Measurements from ENCODE around the gene HEATR3. TPM values are rescaled to one million over a fixed set of nuclear protein-coding genes. Genes with fewer than 3 reads are reported as not detected.

Gene HEATR3
- total and polyA plus RNA-seq, 2 of the 13 experiments (the other 11 are each of a cell fraction or from before 2014, with no cell fraction given): 22.4 to 52.4 TPM

DNA sequence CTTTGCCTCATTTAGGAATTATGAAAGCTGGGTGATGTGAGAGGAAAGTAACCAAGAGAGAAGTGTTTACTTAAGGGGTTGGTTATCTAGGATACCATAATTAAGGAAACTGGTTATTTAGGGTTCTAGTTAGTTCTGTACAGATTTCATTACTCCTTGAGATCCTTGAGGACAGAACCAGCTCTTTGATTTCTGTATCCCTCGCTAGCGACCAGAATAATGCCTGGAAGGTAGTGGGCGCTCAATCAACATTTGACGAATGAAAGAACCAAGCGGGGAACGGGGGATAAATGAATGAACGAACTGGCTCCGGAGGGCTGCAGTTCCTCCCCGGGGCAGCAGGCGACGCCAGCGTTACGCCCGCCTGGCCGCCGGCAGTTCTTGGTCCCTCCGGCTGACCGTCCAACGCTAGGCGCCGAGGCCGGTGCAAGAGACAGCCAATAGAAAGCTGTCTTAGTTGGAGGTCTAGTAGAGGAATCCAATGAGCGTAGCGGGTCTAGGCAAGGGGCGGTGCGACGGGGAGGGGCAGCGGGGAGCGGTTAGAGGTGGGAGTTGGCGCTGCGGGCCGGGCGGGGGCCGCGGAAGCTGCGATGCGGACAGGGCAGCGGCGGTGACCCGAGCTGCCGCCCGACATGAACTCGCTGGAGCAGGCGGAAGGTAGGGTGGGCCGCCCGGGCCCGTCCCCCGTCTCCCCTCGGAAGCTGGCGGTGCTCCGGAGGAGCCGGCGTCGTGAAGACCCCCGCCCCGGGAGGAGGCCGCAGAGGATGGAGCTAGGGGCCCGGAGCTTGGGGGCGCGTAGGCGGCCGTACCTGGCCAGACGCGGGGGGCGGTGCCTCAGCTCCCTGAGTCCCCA, 40.9 kb upstream of the HEATR3 start, which contains the start of gene CNEP1R1 (continued):
- no peak for TF ChIP-seq PRDM10 (CRISPR knock-in tag; IDR thresholded peaks at IDR 0.05; ENCODE audit: low read depth)
- TF ChIP-seq NR2C2 (CRISPR knock-in tag; IDR thresholded peaks at IDR 0.05; ENCODE audit: borderline replicate concordance): peak; percentile 78; the same call in 1 of the 2 replicates
- TF ChIP-seq ZNF615 (CRISPR knock-in tag; IDR thresholded peaks at IDR 0.05; ENCODE audit: borderline replicate concordance): no peak
- TF ChIP-seq SNAPC2 (CRISPR knock-in tag; IDR thresholded peaks at IDR 0.05): 0 out of 2 replicates have a peak, but pooled peaks have one; percentile 6
- peak; percentile 87; the same call in 1 of the 2 replicates for TF ChIP-seq ZSCAN12 (CRISPR knock-in tag; IDR thresholded peaks at IDR 0.05)
- TF ChIP-seq ZNF629 (CRISPR knock-in tag; conservative IDR thresholded peaks at IDR 0.05): no peak
- peak; percentile 74 for TF ChIP-seq TEAD3 (CRISPR knock-in tag; optimal IDR thresholded peaks at IDR 0.05; ENCODE audit: borderline replicate concordance)
- TF ChIP-seq ZNF430 (CRISPR knock-in tag; IDR thresholded peaks at IDR 0.05): peak; percentile 15; the same call in 1 of the 2 replicates
- no peak for TF ChIP-seq ZNF850 (CRISPR knock-in tag; conservative IDR thresholded peaks at IDR 0.05)
- peak; percentile 99 for TF ChIP-seq KMT2A (CRISPR knock-in tag; IDR thresholded peaks at IDR 0.05)
- TF ChIP-seq ZNF766 (CRISPR knock-in tag; IDR thresholded peaks at IDR 0.05; ENCODE audit: borderline replicate concordance): peak; percentile 88
- no peak for TF ChIP-seq ATAD3A (CRISPR knock-in tag; IDR thresholded peaks at IDR 0.05)
- TF ChIP-seq HNRNPLL (IDR thresholded peaks at IDR 0.05; ENCODE audit: low read depth, low read length, poor library complexity, severe bottlenecking): peak; percentile 92
- peak; percentile 84; the same call in 1 of the 2 replicates for TF ChIP-seq ZNF558 (CRISPR knock-in tag; IDR thresholded peaks at IDR 0.05; ENCODE audit: borderline replicate concordance)
- no peak for TF ChIP-seq TBP (CRISPR knock-in tag; IDR thresholded peaks at IDR 0.05)
- TF ChIP-seq SETDB1 (CRISPR knock-in tag; IDR thresholded peaks at IDR 0.05; ENCODE audit: borderline replicate concordance): no peak
- peak; percentile 88; the same call in 1 of the 2 replicates for TF ChIP-seq ZZZ3 (CRISPR knock-in tag; IDR thresholded peaks at IDR 0.05; ENCODE audit: borderline replicate concordance)
- TF ChIP-seq GFI1 (CRISPR knock-in tag; IDR thresholded peaks at IDR 0.05; ENCODE audit: borderline replicate concordance): no peak; the same call in 1 of the 2 replicates
- peak; percentile 98 for TF ChIP-seq PHF8 (CRISPR knock-in tag; IDR thresholded peaks at IDR 0.05)
- peak; percentile 94 for TF ChIP-seq ZNF256 (CRISPR knock-in tag; conservative IDR thresholded peaks at IDR 0.05)
- peak; percentile 62; the same call in 1 of the 2 replicates for TF ChIP-seq ZNF703 (CRISPR knock-in tag; IDR thresholded peaks at IDR 0.05; ENCODE audit: borderline replicate concordance)
- TF ChIP-seq ZNF570 (CRISPR knock-in tag; IDR thresholded peaks at IDR 0.05; ENCODE audit: borderline replicate concordance): no peak
- peak; percentile 82 for TF ChIP-seq ZXDC (CRISPR knock-in tag; IDR thresholded peaks at IDR 0.05)
- TF ChIP-seq NFKBIZ (CRISPR knock-in tag; IDR thresholded peaks at IDR 0.05): peak; percentile 83

All from HepG2 (cell line).